K562 treated with DMSO at 1 percent for 24 hours (cell line): Measurements from ENCODE around the gene UPK1B. TPM values are rescaled to one million over a fixed set of nuclear protein-coding genes. Genes with fewer than 3 reads are reported as not detected.

Source experiments
- total RNA-seq: library from RNA; unstranded; fragments of 300-600 nt; gene quantifications from 2 replicates; pipeline ENCODE4 v1.2.3, GENCODE V29; 2022; ENCODE audit warnings: low read depth; ENCODE audit not compliant: insufficient read depth

The UPK1B gene
- 0.27 TPM in 1 of 2 replicates, not detected in the other for total RNA-seq

GRCh38 chr3:119173325-119173724 lies at the start of gene UPK1B:
UPK1B (plus strand) TSS chr3:119173598; CDS start chr3:119186742, 13,144 bp downstream.

GRCh38 chr3:119145500-119146167 lies 27.8 kb upstream of the UPK1B start, which contains the start of gene TEX55:
TEX55 (plus strand) TSS chr3:119146165; CDS start chr3:119146190, 25 bp downstream.

GRCh38 chr3:119240591-119241434 lies 67.4 kb downstream of the UPK1B start, which contains the start of gene B4GALT4:
B4GALT4 (minus strand) TSS chr3:119240878; CDS start chr3:119230099, 10,779 bp downstream.

Other genes starting within 250 kb of the UPK1B start
- gene IGSF11, start 138.8 kb upstream of the UPK1B start, total RNA-seq = 2.6 and 2.9 TPM in 2 replicates
- not detected in 2 replicates for gene TEX55, start 27.4 kb upstream of the UPK1B start, total RNA-seq
- 9.4 and 10.7 TPM in 2 replicates for gene B4GALT4, start 67.3 kb downstream of the UPK1B start, total RNA-seq
- gene ARHGAP31, start 120.8 kb downstream of the UPK1B start, total RNA-seq = 0.02 TPM in 1 of 2 replicates, not detected in the other